DMS 273 treated with DMSO at 0.1 percent for 48 hours (cell line): ENCODE measurements around the gene ZBTB6.
"Not testable (repeated sequence)": the region's sequence is repeated elsewhere in the genome, so short reads cannot be mapped to it uniquely, and the experiment has no call there.

Experiments used
- DNase-seq: peaks from one replicate; lab custom pipeline; 2025; lab: John Stamatoyannopoulos, UW

Gene ZBTB6

DNA sequence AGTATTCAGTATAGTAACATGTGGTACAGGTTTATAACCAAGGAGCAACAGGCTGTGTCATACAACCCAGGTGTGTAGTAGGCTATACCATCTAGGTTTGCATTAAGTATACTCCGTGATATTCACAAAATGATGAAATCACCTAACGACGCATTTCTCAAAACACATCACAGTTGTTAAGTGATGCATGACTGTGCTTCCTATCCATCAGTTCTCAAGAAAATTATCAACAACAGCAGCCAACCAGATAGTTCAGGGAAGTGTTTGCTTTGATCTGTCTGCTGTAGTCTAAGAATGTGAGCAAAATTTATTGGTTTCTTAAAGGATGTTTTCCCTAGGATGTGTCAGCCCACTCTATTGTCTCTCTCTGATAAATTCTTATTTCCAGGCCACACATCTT is 10.8 kb upstream of the ZBTB6 start:
- DNase-seq = no peak

GRCh38 chr9:122922713-122923112 is 9.6 kb upstream of the ZBTB6 start:
- no peak for DNase-seq

DNA sequence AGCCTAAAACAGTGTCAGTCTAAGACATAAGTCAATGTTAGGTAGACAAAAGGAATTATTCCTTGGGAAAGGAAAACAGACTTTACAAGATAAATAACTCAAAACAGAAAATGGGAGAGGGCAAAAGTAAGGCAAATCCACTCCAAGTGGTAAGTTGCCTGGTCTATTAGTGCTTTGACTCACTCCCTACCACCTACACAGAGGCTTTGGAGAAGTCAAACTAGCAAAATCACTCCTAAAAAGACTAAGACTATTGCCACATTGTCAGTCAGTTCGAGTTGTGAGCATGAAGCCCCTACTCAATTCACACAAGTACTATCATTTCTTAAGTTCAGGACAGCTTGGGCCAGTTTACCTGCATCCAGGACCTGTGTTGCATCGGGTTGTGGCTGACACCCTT is 5.2 kb upstream of the ZBTB6 start:
- DNase-seq = no peak

DNA sequence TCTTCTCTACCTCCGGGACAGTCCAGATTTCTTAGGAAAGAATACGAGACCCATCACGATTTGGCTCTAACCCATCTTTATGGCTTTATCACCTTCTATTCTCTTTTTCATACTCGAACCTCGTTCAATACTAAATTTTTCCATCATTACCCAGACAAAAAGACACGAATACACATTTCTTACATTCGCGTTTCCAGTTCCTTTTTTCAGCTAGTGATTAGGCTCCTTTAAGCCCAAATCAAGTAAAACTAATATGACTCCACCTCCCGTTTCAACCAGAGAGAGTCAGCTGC is 506 bp downstream of the ZBTB6 start:
- DNase-seq = no peak

GRCh38 chr9:122906122-122906521 is 7.0 kb downstream of the ZBTB6 start:
- not testable (repeated sequence) for DNase-seq

DNA sequence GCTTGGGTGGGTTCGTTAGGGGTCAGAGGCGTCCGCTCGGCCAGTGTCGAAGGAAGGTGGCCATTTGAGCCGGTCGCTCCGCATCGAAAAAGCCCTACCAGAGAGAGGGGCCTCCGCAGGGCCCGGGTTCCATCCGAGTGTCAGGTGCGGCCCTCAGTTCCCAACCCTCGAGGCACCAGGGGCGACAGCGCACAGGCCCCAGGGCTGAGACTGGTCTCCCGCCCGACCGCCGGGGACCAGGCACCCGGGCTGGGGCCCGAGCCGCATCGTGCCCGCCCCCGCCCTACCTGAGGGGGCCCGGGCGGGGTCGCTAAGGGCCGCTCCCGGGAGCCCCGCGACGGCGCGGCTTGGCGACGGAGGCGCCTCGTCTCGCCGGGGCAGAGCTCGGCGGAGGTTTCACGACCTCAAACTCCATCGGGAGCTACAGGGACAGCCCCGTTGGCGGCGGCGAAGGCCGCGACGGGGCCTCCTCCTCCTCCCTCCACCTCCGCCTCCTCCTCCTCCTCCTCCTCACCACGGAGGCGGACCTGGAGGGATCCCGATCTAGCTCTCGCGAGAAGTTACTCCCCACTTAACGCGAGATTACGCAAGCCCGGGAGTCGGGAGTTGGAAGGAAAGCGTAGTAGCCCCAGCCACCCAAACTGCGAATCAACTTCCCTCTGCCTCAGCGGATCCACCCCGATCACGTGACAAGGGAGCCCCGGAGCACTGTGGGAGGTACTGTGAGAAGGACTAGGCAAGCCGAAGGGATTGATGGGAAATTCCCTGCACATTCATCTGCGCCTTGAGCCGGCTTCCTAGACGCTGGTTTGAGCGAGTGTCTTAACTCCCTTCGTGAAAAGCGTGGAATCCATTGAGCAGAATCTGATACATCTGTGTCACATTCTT is 8.1 kb downstream of the ZBTB6 start, which contains the start of gene RC3H2:
RC3H2 (minus strand) TSS at position 537 of the 888 bp plus-strand sequence. CDS start 7,850 bp downstream, outside the sequence.
- peak; percentile 97 for DNase-seq

GRCh38 chr9:122904466-122904822 is 8.7 kb downstream of the ZBTB6 start:
- no peak for DNase-seq

GRCh38 chr9:122900791-122901190 is 12.3 kb downstream of the ZBTB6 start:
- DNase-seq = no peak

GRCh38 chr9:122897969-122898368 is 15.2 kb downstream of the ZBTB6 start:
- no peak for DNase-seq

- DNase-seq = no peak
Measured at GRCh38 chr9:122888480-122888879, 24.6 kb downstream of the ZBTB6 start.

DNA sequence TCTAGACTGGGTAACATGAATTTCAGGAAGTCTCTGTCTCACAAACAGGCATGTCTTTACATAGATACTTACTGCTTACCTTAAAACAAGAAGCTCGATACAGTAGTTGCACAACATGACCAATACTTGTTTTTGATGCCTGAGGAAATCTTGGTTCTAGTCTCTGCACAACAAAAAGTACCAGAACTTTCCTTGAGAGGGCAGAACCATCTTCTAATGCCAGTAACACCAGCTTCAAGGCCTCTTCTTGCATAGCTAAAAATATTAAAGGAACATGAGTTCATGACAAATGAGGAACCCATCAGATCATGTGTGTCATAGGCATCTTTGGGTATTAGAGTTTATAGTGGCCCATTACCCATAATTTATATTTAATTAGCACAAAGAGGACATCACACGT is 30.0 kb downstream of the ZBTB6 start:
- DNase-seq = no peak

DNA sequence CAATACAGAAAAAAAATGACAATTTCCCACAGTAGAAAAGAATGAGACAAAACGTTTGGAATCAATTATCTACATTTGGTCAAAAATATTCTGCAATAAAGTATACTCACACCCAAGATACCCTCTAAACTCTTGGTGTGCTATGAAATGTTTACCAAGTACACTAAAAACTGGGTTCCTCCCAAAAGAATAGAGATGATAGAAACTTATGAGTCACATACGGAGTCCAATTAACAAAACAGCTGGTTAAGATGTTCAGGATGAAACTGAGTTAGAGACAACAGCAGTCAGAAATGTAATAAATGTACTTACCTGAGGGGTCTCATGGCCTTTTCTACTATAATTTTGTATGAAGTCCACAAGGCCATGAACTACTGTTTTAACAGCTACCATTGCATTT is 33.7 kb downstream of the ZBTB6 start:
- no peak for DNase-seq

DNA sequence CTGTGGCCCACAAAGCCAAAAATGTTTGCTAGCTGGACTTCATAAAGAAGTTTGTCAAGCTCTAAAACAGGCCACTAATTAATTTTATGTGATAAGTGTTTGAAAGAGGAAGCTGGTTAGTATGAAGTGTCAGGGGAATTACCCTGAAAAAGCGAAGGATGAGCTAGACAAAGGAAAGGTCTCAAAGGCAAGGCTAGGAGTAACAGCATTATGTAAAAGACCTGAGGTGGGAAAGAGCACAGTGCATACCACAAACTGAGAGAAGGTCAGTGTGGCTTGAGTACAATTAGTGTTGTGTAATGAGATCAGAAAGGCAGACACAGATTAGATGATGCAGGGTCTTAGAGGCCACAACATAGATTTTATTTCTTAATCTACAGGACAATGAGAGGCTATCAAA is 37.6 kb downstream of the ZBTB6 start:
- DNase-seq = no peak

GRCh38 chr9:122867276-122867675 is 45.8 kb downstream of the ZBTB6 start:
- not testable (repeated sequence) for DNase-seq

GRCh38 chr9:122866079-122866478 is 47.0 kb downstream of the ZBTB6 start:
- DNase-seq = no peak

- no peak for DNase-seq
Measured at GRCh38 chr9:122865300-122865699, 47.8 kb downstream of the ZBTB6 start.

GRCh38 chr9:122863407-122863806 is 49.7 kb downstream of the ZBTB6 start:
- no peak for DNase-seq

DNA sequence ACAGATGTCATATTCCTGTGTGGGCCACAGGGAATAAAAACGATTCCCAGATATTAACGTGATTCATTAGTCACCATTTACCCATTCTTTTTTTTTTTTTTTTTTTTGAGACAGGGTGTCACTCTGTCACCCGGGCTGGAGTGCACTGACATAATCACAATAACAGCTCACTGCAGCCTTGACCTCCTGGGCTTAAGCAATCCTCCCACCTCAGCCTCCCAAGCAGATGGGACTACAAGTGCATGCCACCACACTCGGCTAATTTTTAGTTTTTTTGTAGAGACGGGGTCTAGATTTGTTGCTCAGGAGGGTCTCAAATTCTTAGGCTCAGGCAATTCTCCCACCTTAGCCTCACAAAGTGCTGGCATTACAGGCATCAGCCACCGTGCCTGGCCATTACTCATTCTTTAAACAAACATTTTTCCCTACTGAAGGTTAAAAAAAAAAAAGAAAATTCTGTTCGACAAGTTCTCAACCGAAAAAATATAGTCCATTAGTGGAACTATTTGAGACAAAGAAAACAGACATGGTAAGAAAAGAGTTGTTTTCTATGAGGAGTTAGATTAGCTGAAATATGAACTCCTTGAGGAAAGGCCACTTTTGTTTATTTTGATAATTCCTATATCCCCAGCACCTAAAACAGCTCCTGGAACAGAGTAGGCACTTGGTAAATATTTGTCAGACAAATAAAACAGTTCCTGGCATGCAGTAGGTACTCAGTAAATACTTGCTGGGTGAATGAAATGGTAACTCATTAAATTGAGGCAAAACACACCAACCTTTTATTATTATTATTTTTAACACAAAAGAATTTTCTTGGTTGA is 52.6 kb downstream of the ZBTB6 start:
- DNase-seq = no peak
